A549 (cell line): ENCODE data around the gene VSTM4. TPM values are rescaled to one million over a fixed set of nuclear protein-coding genes. Genes with fewer than 3 reads are reported as not detected.

ENCODE experiments used
- ATAC-seq, 2 experiments: fragments of 200-7000 bp in 1 of 2; fragments of >200 bp in 1 of 2; cut with Nextera tagmentation in 1 of 2; cut with Tn5 transposase in 1 of 2; 3 replicates each; pipeline versions ENCODE4 v1.8.0 to v1.9.1; 2018 to 2020; ENCODE audit warnings: mild to moderate bottlenecking in 1 of 2, moderate library complexity in 1 of 2
- CTCF ChIA-PET: fragments of 300-600 bp; sonication (Branson Sonifier 250); formaldehyde crosslinking; extraction: SDS; loops from one replicate; lab custom pipeline; 2021; ENCODE audit warnings: antibody characterized with exemption, inconsistent platforms; lab: Yijun Ruan, JAX
- POLR2A ChIA-PET: fragments of 350-600 bp; formaldehyde crosslinking; extraction: SDS; loops from one replicate; lab custom pipeline; 2021; ENCODE audit warnings: antibody characterized with exemption, inconsistent platforms; lab: Yijun Ruan, JAX
- DNase-seq, 2 experiments: peaks; one replicate each; pipeline versions ENCODE4 v3.0.0 to v3.0.0-alpha.2; 2011 to 2016; ENCODE audit warnings: low read depth in 1 of 2, low spot score in 1 of 2
- FAIRE-seq: peaks from 2 replicates; lab custom pipeline; 2011; peaks lifted over from hg19 to GRCh38; lab: Jason Lieb, UNC
- H3K27ac ChIP-seq, 2 experiments: fragments of >200 bp; sonication (Bioruptor Twin); formaldehyde crosslinking; 3 replicates each; pipeline ENCODE4 v1.5.1; 2016 to 2017
- H3K4me1 ChIP-seq: fragments of >200 bp; sonication (Bioruptor Twin); formaldehyde crosslinking; 3 replicates; pipeline ENCODE4 v1.6.1; 2016
- H3K4me2 ChIP-seq: fragments of >200 bp; sonication (Bioruptor Twin); formaldehyde crosslinking; 3 replicates; pipeline ENCODE4 v1.6.1; 2016
- H3K4me3 ChIP-seq: fragments of >200 bp; sonication (Bioruptor Twin); formaldehyde crosslinking; 3 replicates; pipeline ENCODE4 v1.5.1; 2016
- H3K9me3 ChIP-seq: fragments of >200 bp; sonication (Bioruptor Twin); formaldehyde crosslinking; 3 replicates; pipeline ENCODE4 v1.6.1; 2016
- ATOH8 ChIP-seq: fragments of 250-450 bp; sonication (Bioruptor Pico); IDR thresholded peaks from 2 replicates; pipeline ENCODE4 v1.5.0; 2020; ENCODE audit warnings: low read depth, mild to moderate bottlenecking, moderate library complexity
- CEBPB ChIP-seq, 2 experiments: fragments of >200 bp in 1 of 2; sonication (Bioruptor Twin) in 1 of 2; formaldehyde crosslinking in 1 of 2; IDR thresholded peaks; 2 replicates each; pipeline ENCODE4 v1.6.1; 2012 to 2016
- CTCF ChIP-seq: fragments of >200 bp; sonication (Bioruptor Twin); formaldehyde crosslinking; IDR thresholded peaks from 3 replicates; pipeline ENCODE4 v1.5.1; 2016
- ESRRA ChIP-seq: fragments of 150-350 bp; IDR thresholded peaks from 2 replicates; pipeline ENCODE4 v1.6.1; 2014; ENCODE audit warnings: mild to moderate bottlenecking, low read length, borderline replicate concordance
- FOSL2 ChIP-seq, 2 experiments: fragments of 450-650 bp in 1 of 2; fragments of >200 bp in 1 of 2; sonication (Bioruptor Twin) in 1 of 2; formaldehyde crosslinking; IDR thresholded peaks; 2 replicates each; pipeline versions ENCODE4 v1.5.0 to v1.6.1; 2016 to 2020; ENCODE audit warnings: mild to moderate bottlenecking in 1 of 2, moderate library complexity in 1 of 2
- GATA3 ChIP-seq: IDR thresholded peaks from 2 replicates; pipeline ENCODE4 v1.6.1; 2012; ENCODE audit warnings: borderline replicate concordance
- HOXB5 ChIP-seq: fragments of 250-450 bp; sonication (Bioruptor Pico); IDR thresholded peaks from 2 replicates; pipeline ENCODE4 v1.5.0; 2020; ENCODE audit warnings: mild to moderate bottlenecking, moderate library complexity
- KDM1A ChIP-seq: fragments of 200-600 bp; sonication (generic); IDR thresholded peaks from 2 replicates; pipeline ENCODE4 v1.6.1; 2016; ENCODE audit warnings: low read depth, mild to moderate bottlenecking
- KDM5A ChIP-seq: fragments of 200-600 bp; sonication (generic); IDR thresholded peaks from 2 replicates; pipeline ENCODE4 v1.6.1; 2016; ENCODE audit warnings: antibody characterized with exemption, mild to moderate bottlenecking
- MYC ChIP-seq: IDR thresholded peaks from 2 replicates; pipeline ENCODE4 v1.6.1; 2012; ENCODE audit warnings: mild to moderate bottlenecking, inconsistent platforms, low read length, improper control_type of control experiment, borderline replicate concordance
- NR3C1 ChIP-seq: fragments of >200 bp; sonication (Bioruptor Twin); formaldehyde crosslinking; IDR thresholded peaks from 3 replicates; pipeline ENCODE4 v1.6.1; 2017
- PBX3 ChIP-seq: IDR thresholded peaks from 2 replicates; pipeline ENCODE4 v1.6.1; 2012
- POLR2A ChIP-seq: IDR thresholded peaks from 2 replicates; pipeline ENCODE4 v1.6.1; 2012; ENCODE audit warnings: mild to moderate bottlenecking, low read length
- POLR2AphosphoS2 ChIP-seq: conservative IDR thresholded peaks from 2 replicates; pipeline ENCODE4 v1.6.1; 2012; ENCODE audit warnings: low read length, improper control_type of control experiment, inconsistent platforms
- RCOR1 ChIP-seq: fragments of 150-350 bp; IDR thresholded peaks from 2 replicates; pipeline ENCODE4 v1.6.1; 2014; ENCODE audit warnings: antibody characterized with exemption, low read length, low read depth
- REST ChIP-seq: fragments of 200-600 bp; sonication (generic); IDR thresholded peaks from 2 replicates; pipeline ENCODE4 v1.6.1; 2016; ENCODE audit warnings: antibody characterized with exemption, mild to moderate bottlenecking, moderate library complexity
- RNF2 ChIP-seq: fragments of 200-600 bp; sonication (generic); IDR thresholded peaks from 2 replicates; pipeline ENCODE4 v1.6.1; 2016; ENCODE audit warnings: low read depth, mild to moderate bottlenecking, antibody characterized with exemption, moderate library complexity, borderline replicate concordance
- SREBF2 ChIP-seq: fragments of 450-650 bp; IDR thresholded peaks from 2 replicates; pipeline ENCODE4 v1.6.1; 2014; ENCODE audit warnings: mild to moderate bottlenecking, moderate library complexity
- USF2 ChIP-seq: fragments of 450-650 bp; IDR thresholded peaks from 2 replicates; pipeline ENCODE4 v1.6.1; 2014; ENCODE audit warnings: antibody characterized with exemption
- ZFP36 ChIP-seq: fragments of 450-650 bp; IDR thresholded peaks from 2 replicates; pipeline ENCODE4 v1.6.1; 2014; ENCODE audit warnings: borderline replicate concordance; ENCODE audit not compliant: partially characterized antibody
- ZNF302 ChIP-seq: fragments of 250-450 bp; sonication (Bioruptor Pico); IDR thresholded peaks from 2 replicates; pipeline ENCODE4 v1.9.0; 2021; ENCODE audit warnings: inconsistent platforms, mild to moderate bottlenecking, moderate library complexity
- ZSCAN20 ChIP-seq: fragments of 250-450 bp; sonication (Bioruptor Pico); IDR thresholded peaks from 2 replicates; pipeline ENCODE4 v1.8.0; 2022; ENCODE audit warnings: mild to moderate bottlenecking, moderate library complexity
- WGBS: methylation state at CpG from one replicate; pipeline ENCODE4 v1.1.6; 2017; ENCODE audit errors: missing lambda C conversion rate; 5-methylcytosine and 5-hydroxymethylcytosine counted together
- polyA plus RNA-seq, 4 experiments: library from polyadenylated mRNA; depleted of rRNA in 3 of 4; stranded (reverse); fragments of >200 nt; fragmentation: RNase III in 1 of 4; extraction: RNeasy Plus Mini Kit Qiagen cat#74134 plus additional on column Dnase treatment in 1 of 4; gene quantifications; 2 replicates in 3 of 4; 3 replicates in 1 of 4; pipeline ENCODE4 v1.2.3, GENCODE V29; 2011 to 2017

VSTM4 gene
- polyA plus RNA-seq, 2 of the 4 experiments (the other 2 are of a cell fraction) = 0.18 to 0.53 TPM

- TF ChIP-seq PBX3 (no peak), SREBF2 (no peak), GATA3 (no peak), REST (no peak), ZFP36 (no peak)
Measured at GRCh38 chr10:49153971-49154370, 38.6 kb upstream of the VSTM4 start (continued).

- TF ChIP-seq HOXB5 (CRISPR knock-in tag) (no peak), RNF2 (no peak), POLR2A (no peak), ESRRA (no peak), RCOR1 (no peak), ZNF302 (CRISPR knock-in tag) (no peak), KDM5A (no peak), USF2 (no peak), KDM1A (no peak), ATOH8 (CRISPR knock-in tag) (no peak), MYC (no peak), POLR2AphosphoS2 (no peak), CTCF (no peak), ZSCAN20 (CRISPR knock-in tag) (no peak), FOSL2 (IDR thresholded peaks at IDR 0.05) (no peak), FOSL2 (CRISPR knock-in tag; IDR thresholded peaks at IDR 0.05) (no peak), CEBPB (IDR thresholded peaks at IDR 0.05) (no peak), NR3C1 (no peak)
- CTCF ChIA-PET = interaction anchor here (1.6 kb wide), 1 partner anchor 9 kb away, joined by 6 read pairs; no protein-coding TSS in a partner anchor
Measured at GRCh38 chr10:49153115-49153514, 37.8 kb upstream of the VSTM4 start.

More at GRCh38 chr10:49153115-49153514, 37.8 kb upstream of the VSTM4 start:
- Histone ChIP-seq H3K4me3 (no peak overlapping the region), H3K4me2 (no peak overlapping the region), H3K4me1 (no peaks in the 10 kb centered on the region), H3K9me3 (no peaks in the 10 kb centered on the region), H3K27ac (no peak overlapping the region)
- DNase-seq = no peak
- WGBS = 0% methylated on average over 4 of the region's 4 CpGs
- POLR2A ChIA-PET = no interaction called here
- no peak for FAIRE-seq
- no peak for ATAC-seq
